Left colon (tissue), 2 donors: Measurements from ENCODE around the gene GLI3. TPM values are rescaled to one million over a fixed set of nuclear protein-coding genes. Genes with fewer than 3 reads are reported as not detected.
A peak's percentile ranks its signal among the peaks of the same experiment; 100 is the strongest.

Experiments
- ATAC-seq: fragments of 200-7000 bp; cut with Tn5 transposase; one replicate; pipeline ENCODE4 v1.9.1; 2020; ENCODE audit warnings: mild to moderate bottlenecking, moderate library complexity
- DNase-seq, 2 donors: peaks; one replicate each; pipeline ENCODE4 v3.0.0-alpha.2; 2020
- intact Hi-C, 2 donors: fragments of 100-400 bp; cut with DNase I in 1 of 2; cut with micrococcal nuclease in 1 of 2; formaldehyde crosslinking; loops; one replicate each; pipeline versions ENCODE4 v1.11.2 to v1.14.0; 2022; cut with DNase I, micrococcal nuclease
- long read RNA-seq: library from polyadenylated mRNA; unstranded; transcript quantifications from one replicate; pipeline ENCODE4 v2.0.0, GENCODE V29; 2021
- total RNA-seq, 2 donors: library from RNA; stranded (reverse); fragmentation: NEBNext Ultra II Directional; extraction: Animal tissue kit (Norgen Biotek cat#: 25700); gene quantifications; one replicate each; pipeline ENCODE4 v1.2.1, GENCODE V29; 2021
- donor health status: DM: no; HTN: no; CAD: no.
- donor health status: DM: yes; HTN: yes; CAD: no.

The GLI3 gene
- 1 to 10 TPM; 2.2 to 8.2 TPM for total RNA-seq
- long read RNA-seq, partial matches to known transcripts: 0 of 1 reads
- long read RNA-seq, other reads (novel, unspliced or antisense): 1 of 1 reads

DNA sequence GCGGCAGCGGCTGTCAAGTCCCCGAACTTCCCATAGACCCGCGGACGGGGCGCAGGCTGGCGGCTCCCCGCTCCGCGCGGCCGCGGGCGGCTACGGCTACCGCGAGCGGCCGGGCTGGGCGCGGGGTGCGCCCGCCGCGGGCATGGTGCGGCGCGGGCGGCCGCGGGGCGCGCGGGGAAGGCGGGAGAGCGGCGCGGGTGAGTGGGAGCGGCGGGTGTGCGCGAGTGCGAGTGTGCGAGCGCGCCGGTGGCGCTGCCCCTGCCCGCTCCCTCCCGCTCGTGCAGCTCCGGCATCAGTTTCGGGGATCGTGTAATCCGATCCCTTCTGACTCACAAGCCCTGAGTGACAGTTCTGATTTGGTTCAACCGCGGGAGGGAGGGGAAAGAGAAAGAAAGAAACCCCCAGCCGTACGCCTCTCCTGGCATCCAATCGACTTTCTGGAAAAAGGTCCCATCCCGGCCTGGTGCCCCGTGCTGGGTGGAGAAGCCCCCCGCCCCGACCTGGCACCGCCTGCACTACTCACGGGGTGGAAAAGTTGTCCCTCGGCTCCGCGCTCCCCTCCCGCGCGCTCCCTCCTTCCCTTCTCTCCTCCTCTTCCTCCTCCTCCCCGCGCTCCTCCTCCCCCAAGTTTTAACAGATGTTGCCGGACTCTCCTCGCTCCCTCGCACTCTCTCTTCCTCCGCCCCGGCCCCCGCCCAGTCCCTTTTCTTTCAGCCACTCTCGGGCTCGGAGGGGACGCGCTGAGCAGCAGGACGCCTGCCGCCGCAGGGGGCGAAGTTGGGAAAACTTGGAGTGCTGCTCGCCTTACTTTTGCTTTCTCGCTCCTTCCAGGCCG lies at the start of gene GLI3:
GLI3 (minus strand) TSS at position 234 of the 835 bp plus-strand sequence. CDS start 13,956 bp downstream, outside the sequence.
- intact Hi-C loops: loop anchor here in 1 of 2 donors (10.0 kb wide), 1 partner anchor 262 kb away; no protein-coding TSS in a partner anchor
- DNase-seq (peak; percentile 59 to 82), ATAC-seq (peak; percentile 54)

DNA sequence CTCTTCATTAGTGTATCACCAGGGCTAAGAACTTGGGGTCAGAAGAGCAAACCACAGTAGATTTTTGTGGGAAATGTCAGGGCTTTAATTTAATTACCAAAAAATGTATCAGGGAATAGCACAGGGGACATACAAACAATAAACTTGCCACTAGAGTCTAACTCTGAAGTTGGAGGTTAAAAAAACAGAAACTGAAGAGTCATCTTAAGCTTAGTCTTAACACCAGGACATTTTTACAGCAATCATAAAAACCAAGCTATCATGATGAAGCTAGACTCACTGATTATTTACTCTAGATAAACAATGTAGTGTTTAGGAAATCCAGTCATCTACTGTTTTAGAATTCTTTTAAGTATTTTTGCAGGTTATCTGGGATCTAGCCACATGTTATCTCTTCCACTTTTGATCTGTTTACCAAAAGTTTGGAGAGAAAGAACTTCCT lies 48.4 kb upstream of the GLI3 start:
- no peak for DNase-seq
- intact Hi-C loops: no loop called here
- ATAC-seq: no peak

- DNase-seq: no peak
- ATAC-seq: no peak
- intact Hi-C loops: no loop called here
These were observed 46.5 kb upstream of the GLI3 start for GRCh38 chr7:42283553-42283952.

DNA sequence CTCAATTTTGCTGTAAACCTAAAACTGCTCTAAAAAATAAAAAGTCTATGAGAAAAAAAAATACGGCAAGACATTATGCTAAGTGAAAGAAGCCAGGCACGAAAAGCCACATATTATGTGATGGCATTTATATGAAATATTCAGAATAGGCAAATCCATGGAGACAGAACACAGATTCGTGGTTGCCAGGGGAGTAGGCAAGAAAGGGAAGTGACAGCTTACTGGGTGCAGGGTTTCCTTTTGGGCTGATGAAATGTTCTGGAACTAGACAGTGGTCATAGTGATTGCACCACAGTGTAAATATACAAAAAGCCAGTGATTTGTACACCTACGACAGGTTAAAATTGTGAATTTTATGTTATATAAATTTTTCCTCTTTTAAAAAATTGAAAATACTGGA lies 41.3 kb upstream of the GLI3 start:
- intact Hi-C loops: no loop called here
- no peak for DNase-seq
- no peak for ATAC-seq

DNA sequence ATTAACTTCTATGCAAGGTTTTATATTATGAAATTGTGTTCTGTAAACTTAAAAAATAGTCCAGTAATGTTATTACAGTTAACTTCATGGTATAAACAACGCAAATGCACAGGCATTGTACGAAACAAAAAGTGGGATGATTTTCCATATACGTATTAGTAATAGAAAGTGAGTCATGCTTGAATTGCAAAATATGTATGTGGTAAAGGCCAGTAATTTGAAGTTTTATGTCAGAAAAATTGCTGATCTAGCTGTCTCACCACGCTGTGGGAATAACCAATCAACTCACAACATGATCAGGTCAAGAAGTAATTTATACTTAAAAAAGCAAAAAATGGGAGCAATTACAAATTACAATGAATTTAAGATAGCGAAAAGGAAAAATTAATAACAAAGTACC lies 37.0 kb upstream of the GLI3 start:
- intact Hi-C loops: no loop called here
- ATAC-seq (no peak), DNase-seq (no peak)

GRCh38 chr7:42272793-42273665 lies 36.0 kb upstream of the GLI3 start:
- intact Hi-C loops: no loop called here
- DNase-seq (no peak), ATAC-seq (no peak)

DNA sequence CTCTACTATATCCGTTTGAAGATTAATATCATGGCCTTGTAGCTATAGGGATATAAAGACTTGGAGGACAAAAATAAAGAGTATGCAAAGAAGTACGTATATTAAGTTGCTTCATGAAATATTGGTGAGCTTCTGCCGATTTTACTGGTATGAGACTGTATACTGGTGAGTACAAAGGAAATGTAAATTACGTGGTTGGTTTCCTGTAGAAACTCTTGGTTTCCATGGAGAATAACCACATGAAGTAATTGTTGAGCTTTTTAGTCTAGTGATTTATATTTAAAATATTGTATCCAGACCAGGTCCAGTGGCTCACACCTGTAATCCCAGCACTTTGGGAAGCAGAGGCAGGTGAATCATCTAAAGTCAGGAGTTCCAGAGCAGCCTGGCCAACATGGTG lies 32.2 kb upstream of the GLI3 start:
- no peak for ATAC-seq
- intact Hi-C loops: no loop called here

DNA sequence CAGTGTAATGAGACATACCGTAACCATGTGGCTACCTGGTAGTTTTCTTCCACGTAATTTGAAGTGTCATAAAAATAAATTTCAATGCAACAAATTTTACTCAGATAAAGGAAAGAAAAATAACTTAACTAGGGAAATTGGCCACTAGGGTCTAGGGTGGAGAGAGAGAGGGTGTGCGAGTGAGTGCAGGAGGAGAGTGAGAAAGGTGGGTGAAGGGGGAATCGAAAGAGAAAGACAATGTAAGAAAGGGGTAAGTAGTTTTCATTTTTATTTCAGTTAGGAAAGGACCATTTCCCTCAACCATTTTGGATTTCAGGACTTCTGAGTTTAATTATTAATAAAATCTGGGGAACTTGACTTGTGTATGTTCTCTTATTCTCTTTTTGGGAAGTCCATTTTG lies 27.7 kb upstream of the GLI3 start:
- intact Hi-C loops: no loop called here
- ATAC-seq: no peak
- no peak for DNase-seq

More for the DNA sequence above, 32.2 kb upstream of the GLI3 start:
- no peak for DNase-seq

GRCh38 chr7:42263971-42264370 lies 27.0 kb upstream of the GLI3 start:
- ATAC-seq: no peak
- intact Hi-C loops: no loop called here

GRCh38 chr7:42262964-42263363 lies 26.0 kb upstream of the GLI3 start:
- intact Hi-C loops: no loop called here
- DNase-seq (peak in 1 of 2 donors; percentile 31), ATAC-seq (no peak)

More at GRCh38 chr7:42263971-42264370, 27.0 kb upstream of the GLI3 start:
- no peak for DNase-seq

DNA sequence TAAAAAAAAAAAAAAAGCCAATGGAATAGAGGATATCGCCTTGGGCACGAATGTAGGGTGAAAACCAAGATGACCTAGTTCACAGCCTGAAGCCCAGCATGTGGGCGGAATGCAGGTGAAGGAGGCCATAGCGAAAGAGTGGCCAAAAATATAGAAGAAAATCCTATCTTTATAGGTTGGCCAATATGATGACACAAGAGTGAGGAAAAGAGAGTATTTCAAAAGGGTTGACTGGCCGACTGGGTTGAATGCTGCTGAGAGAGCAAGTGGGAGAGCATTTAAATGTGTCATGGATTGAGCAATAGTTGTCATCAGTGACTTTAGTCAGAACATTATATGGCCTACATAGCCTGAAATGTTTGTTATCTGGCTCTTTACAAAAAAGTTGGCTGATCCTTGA lies 17.2 kb upstream of the GLI3 start:
- no peak for DNase-seq
- no peak for ATAC-seq
- intact Hi-C loops: no loop called here

DNA sequence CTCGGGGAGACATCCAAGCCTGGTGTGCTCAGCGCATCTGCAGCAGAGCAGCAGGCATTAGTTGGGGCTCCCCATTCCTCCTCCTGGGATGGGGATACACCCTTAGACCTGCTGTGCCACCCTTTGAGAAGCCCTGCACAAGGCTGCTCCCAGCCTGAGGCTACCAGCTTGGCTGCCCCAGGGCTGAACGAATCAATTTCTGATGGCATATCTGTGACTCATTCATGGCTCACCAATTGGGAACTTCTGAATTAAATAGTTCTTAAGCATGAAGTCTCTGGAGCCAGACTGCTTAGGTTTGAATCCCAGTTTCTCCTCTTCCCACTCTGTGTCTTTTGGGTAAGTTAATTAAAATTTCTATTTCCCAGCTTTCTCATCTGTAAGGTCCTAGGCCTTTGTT lies 16.3 kb upstream of the GLI3 start:
- DNase-seq (no peak), ATAC-seq (no peak)
- intact Hi-C loops: no loop called here

DNA sequence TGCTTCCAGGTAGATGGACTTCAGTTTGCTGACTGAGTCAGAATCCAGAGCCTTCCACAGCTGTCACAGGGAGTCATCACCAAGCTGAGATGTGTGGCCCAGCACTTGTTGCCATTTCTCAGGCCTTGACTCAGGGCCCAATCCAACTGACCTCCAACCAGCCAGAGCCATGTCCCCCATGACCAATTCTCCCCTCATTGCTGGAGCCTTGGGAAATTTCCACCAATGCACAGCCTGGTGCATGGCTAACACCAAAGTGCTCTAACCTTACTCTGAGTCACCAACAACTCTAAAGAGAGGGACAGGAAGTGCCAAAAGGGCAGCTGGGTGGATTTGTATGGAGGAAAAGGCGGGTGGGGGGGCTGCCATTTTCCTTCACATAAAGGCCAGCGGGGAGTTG lies 13.4 kb upstream of the GLI3 start:
- ATAC-seq (no peak), DNase-seq (no peak)
- intact Hi-C loops: no loop called here

GRCh38 chr7:42248579-42248978 lies 11.6 kb upstream of the GLI3 start:
- DNase-seq (no peak), ATAC-seq (no peak)
- intact Hi-C loops: no loop called here

DNA sequence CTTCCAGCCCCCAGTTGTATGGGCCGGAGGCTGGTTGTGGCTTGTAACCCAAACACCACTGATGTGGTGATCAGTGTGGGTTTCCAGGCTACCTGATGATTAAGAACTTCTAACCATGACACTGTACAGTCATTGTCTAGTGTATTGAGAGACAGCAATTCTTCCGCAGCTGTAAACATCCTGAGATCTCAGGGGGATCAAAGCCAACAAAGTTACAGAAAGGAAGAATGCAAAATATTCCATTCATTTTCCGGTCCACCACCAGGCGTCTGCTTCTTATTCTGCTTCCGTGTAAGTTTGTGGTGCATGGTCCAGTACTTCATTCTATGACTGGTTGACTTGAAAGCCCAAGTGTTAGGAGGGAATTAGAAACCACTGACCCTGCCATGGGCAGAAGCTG lies 10.3 kb upstream of the GLI3 start:
- DNase-seq (no peak), ATAC-seq (no peak)
- intact Hi-C loops: no loop called here

DNA sequence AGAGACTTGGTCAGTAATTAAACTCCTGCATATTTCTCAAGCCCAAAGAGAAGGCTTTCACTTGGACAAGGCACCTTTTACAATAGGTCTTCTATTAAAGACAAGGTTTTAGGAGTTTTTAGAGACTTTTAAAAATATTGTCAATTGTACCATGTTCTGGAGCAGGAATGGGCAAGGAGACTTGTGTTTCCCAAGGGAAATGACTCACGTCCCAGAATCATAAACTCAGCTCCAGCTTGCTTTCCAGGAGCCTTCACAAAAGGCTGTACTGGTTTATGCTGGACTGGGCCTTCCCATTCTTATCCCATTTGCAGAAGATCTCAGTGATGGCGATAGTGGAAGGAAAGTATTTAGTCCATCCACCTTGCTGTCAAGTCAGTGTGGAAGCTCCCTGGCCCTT lies 7.8 kb upstream of the GLI3 start:
- intact Hi-C loops: no loop called here
- ATAC-seq: no peak

DNA sequence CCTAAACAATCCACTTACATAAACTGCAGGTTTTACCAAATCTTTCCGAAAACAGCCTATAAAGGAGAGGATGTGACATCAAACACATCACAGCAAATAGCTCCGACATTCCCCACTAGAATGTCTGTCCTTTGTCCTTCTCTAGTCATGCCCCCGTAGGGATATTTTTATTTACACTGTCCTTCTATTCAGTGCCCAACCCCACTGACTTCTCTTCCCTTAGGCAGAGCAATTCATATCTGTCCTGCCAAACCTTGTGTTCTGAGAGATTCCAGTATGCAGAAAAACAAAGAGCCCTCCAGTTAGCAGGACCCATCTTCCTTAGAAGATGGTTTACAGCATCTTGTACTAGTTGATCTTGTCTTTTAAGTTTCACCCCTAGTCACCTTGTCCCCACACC lies 5.4 kb upstream of the GLI3 start:
- no peak for DNase-seq

More for the DNA sequence above, 7.8 kb upstream of the GLI3 start:
- DNase-seq: no peak

GRCh38 chr7:42241424-42241823 lies 4.4 kb upstream of the GLI3 start:
- no peak for DNase-seq
- no peak for ATAC-seq
- intact Hi-C loops: no loop called here

More for the DNA sequence above, 5.4 kb upstream of the GLI3 start:
- intact Hi-C loops: no loop called here
- no peak for ATAC-seq

GRCh38 chr7:42240416-42240815 lies 3.4 kb upstream of the GLI3 start:
- ATAC-seq (no peak), DNase-seq (no peak)
- intact Hi-C loops: no loop called here
